Natural killer cell (primary cell): Measurements from ENCODE around the gene PPP1R3F. TPM values are rescaled to one million over a fixed set of nuclear protein-coding genes. Genes with fewer than 3 reads are reported as not detected.
"Not testable (repeated sequence)": the region's sequence is repeated elsewhere in the genome, so short reads cannot be mapped to it uniquely, and the experiment has no call there.

ENCODE experiments used
- ATAC-seq, 3 donors: fragments of 150-1000 bp in 2 of 3; fragments of 200-7000 bp in 1 of 3; cut with Tn5 transposase; 1 replicate in 1 of 3; 2 replicates in 2 of 3; pipeline ENCODE4 v1.10.0; 2021; ENCODE audit warnings: mild to moderate bottlenecking in 2 of 3, moderate library complexity in 2 of 3
- DNase-seq, 2 donors: peaks; one replicate each; pipeline versions ENCODE4 v3.0.0 to v3.0.0-alpha.2; 2013 to 2021; ENCODE audit warnings: mixed read lengths in 1 of 2
- H3K27ac ChIP-seq: one replicate; pipeline ENCODE4 v1.5.1; 2013; ENCODE audit warnings: mild to moderate bottlenecking, low read length
- H3K27me3 ChIP-seq: one replicate; pipeline ENCODE4 v1.6.1; 2013; ENCODE audit warnings: low read length; ENCODE audit not compliant: control insufficient read depth, insufficient read depth
- H3K36me3 ChIP-seq: one replicate; pipeline ENCODE4 v1.6.1; 2013; ENCODE audit warnings: low read length; ENCODE audit not compliant: control insufficient read depth, insufficient read depth
- H3K4me1 ChIP-seq: one replicate; pipeline ENCODE4 v1.6.1; 2013; ENCODE audit warnings: low read length; ENCODE audit not compliant: control insufficient read depth, insufficient read depth
- H3K4me3 ChIP-seq: one replicate; pipeline ENCODE4 v1.5.1; 2013; ENCODE audit warnings: low read length
- H3K9me3 ChIP-seq: one replicate; pipeline ENCODE4 v1.6.1; 2013; ENCODE audit warnings: low read length; ENCODE audit not compliant: control insufficient read depth, insufficient read depth
- H3K27ac Mint-ChIP-seq, 2 donors: one replicate each; pipeline ENCODE4 v1.8.0; 2022; ENCODE audit warnings: mild to moderate bottlenecking in 2 of 2, mixed read lengths in 2 of 2, moderate library complexity in 1 of 2
- H3K27me3 Mint-ChIP-seq, 2 donors: one replicate each; pipeline ENCODE4 v1.8.0; 2022; ENCODE audit warnings: low read depth in 2 of 2, mixed read lengths in 2 of 2
- H3K36me3 Mint-ChIP-seq: one replicate; pipeline ENCODE4 v1.8.0; 2022; ENCODE audit warnings: mixed read lengths
- H3K4me1 Mint-ChIP-seq, 2 donors: one replicate each; pipeline ENCODE4 v1.8.0; 2022; ENCODE audit warnings: mixed read lengths in 2 of 2
- H3K4me3 Mint-ChIP-seq: one replicate; pipeline ENCODE4 v1.8.0; 2022; ENCODE audit warnings: mild to moderate bottlenecking, moderate library complexity, mixed read lengths
- H3K9me3 Mint-ChIP-seq, 2 donors: one replicate each; pipeline ENCODE4 v1.8.0; 2022; ENCODE audit warnings: mixed read lengths in 2 of 2
- WGBS: methylation state at CpG from one replicate; pipeline ENCODE4 v1.1.7; 2013; ENCODE audit warnings: missing lambda C conversion rate; ENCODE audit not compliant: insufficient coverage; 5-methylcytosine and 5-hydroxymethylcytosine counted together
- intact Hi-C: fragments of 100-400 bp; cut with micrococcal nuclease; formaldehyde crosslinking; loops from one replicate; pipeline ENCODE4 v1.14.2; 2022
- total RNA-seq, 4 donors: library from RNA; stranded (reverse); fragments of 120-200 nt in 1 of 4; gene quantifications; one replicate each; pipeline versions ENCODE4 v1.2.3 to v1.2.4, GENCODE V29; 2013 to 2022
- TF ChIP-seq, protein P1 (sequence below): fragments of 200-600 bp; IDR thresholded peaks from one replicate; pipeline ENCODE4 v1.8.0; 2022; ENCODE audit warnings: antibody characterized with exemption

PPP1R3F gene
- total RNA-seq, 3 donors from 2014 or later (not counting 1 experiment from before 2014, with no cell fraction given): 2.9 to 4.3 (median 3.6) TPM

DNA sequence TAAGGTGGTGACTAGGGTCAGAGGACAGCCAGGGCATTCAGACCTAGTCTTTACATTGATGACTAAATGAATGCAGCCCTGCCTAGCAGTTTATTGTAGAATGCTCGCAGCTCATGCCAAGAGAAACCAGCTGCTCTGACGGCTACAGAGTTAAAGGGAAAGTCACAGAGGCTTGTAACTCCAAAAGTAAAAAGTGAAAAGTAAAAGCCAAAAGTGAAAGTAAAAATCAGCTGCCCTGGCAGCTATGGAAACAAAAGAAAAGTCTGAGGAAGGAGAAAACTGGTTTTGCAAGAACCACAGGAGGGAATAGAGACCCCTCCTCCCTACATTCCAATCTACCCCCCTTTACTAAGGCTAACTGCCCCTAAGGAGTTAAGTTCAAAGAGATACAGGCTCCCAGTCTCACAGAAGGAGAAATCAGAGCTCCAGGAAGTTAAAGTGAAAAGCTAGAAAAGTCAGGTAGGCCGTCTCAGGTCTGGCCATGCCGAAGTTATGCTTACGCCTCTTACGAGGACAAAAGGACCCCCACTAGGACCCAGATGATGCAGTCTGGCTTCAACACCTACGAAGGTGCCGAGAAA is 39.9 kb downstream of the PPP1R3F start:
- no peaks in the 10 kb centered on the region for H3K36me3 ChIP-seq
- no peaks in the 10 kb centered on the region for H3K36me3 Mint-ChIP-seq
- peak overlapping the region; percentile 29 for H3K4me3 ChIP-seq
- TF ChIP-seq, protein P1, sequence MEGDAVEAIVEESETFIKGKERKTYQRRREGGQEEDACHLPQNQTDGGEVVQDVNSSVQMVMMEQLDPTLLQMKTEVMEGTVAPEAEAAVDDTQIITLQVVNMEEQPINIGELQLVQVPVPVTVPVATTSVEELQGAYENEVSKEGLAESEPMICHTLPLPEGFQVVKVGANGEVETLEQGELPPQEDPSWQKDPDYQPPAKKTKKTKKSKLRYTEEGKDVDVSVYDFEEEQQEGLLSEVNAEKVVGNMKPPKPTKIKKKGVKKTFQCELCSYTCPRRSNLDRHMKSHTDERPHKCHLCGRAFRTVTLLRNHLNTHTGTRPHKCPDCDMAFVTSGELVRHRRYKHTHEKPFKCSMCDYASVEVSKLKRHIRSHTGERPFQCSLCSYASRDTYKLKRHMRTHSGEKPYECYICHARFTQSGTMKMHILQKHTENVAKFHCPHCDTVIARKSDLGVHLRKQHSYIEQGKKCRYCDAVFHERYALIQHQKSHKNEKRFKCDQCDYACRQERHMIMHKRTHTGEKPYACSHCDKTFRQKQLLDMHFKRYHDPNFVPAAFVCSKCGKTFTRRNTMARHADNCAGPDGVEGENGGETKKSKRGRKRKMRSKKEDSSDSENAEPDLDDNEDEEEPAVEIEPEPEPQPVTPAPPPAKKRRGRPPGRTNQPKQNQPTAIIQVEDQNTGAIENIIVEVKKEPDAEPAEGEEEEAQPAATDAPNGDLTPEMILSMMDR: no peak
- H3K27me3 ChIP-seq: no peaks in the 10 kb centered on the region
- 15% methylated on average over 6 of the region's 8 CpGs for WGBS
- peak overlapping the region; percentile 92 for H3K4me3 Mint-ChIP-seq
- ATAC-seq: peak; percentile 80 to 87 (median 82)
- peak overlapping the region; percentile 92 to 94 for H3K27ac Mint-ChIP-seq
- no peaks in the 10 kb centered on the region for H3K9me3 Mint-ChIP-seq
- DNase-seq: peak; percentile 25 to 55
- peaks cover 30% of the 10 kb centered on the region for H3K4me1 ChIP-seq
- peaks cover 0 to 27% of the 10 kb centered on the region in 2 donors for H3K27me3 Mint-ChIP-seq
- no peaks in the 10 kb centered on the region for H3K9me3 ChIP-seq
- H3K4me1 Mint-ChIP-seq: peaks cover 23 to 24% of the 10 kb centered on the region in 2 donors
- intact Hi-C loops: loop anchor here (1.0 kb wide), 1 partner anchor 40 kb away; the partner anchor contains the start of gene PPP1R3F
- peak overlapping the region; percentile 82 for H3K27ac ChIP-seq

DNA sequence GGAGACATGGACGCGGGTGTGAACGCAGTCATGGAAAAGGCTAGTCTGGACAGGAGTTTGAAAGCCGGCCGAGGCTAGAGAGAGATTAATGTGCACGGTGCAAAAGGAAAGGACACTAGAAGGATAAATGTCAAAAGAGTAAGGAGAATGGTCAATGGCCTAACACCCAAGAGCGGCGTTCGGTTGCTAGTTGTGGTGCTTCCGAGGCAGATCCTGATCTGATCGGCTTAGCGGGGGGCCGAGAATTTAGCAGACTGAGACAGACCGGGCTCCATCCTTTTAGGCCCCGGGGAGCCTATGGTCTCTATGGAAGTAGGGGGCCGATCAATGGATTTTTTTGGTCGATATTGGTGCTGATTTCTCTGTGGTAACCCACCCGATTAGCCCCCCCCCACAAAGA is 40.8 kb downstream of the PPP1R3F start:
- H3K4me3 Mint-ChIP-seq: peak overlapping the region; percentile 92
- TF ChIP-seq, protein P1: no peak
- H3K9me3 Mint-ChIP-seq: no peaks in the 10 kb centered on the region

DNA sequence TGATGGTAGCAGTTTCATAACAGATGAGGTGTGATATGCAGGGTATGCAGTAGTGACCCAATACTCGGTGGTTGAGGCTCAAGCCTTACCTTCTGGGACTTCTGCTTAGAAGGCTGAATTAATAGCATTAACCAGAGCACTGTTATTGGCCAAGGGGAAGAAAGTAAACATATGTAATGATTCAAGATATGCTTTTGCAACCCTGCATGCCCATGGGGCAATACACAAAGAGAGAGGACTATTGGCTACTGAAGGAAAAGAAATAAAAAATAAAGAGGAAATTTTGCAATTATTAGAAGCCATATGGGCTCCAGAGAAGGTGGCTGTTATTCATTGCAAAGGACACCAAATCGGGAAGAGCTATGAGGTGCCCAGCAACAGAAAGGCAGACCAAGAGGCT is 42.6 kb downstream of the PPP1R3F start:
- Histone ChIP-seq H3K27ac (no peak overlapping the region), H3K4me3 (no peak overlapping the region), H3K27me3 (no peaks in the 10 kb centered on the region), H3K4me1 (peaks cover 30% of the 10 kb centered on the region), H3K9me3 (no peaks in the 10 kb centered on the region), H3K36me3 (no peaks in the 10 kb centered on the region)
- peaks cover 0 to 17% of the 10 kb centered on the region in 2 donors for H3K27me3 Mint-ChIP-seq
- ATAC-seq: no peak
- no peak overlapping the region for H3K27ac Mint-ChIP-seq
- no peak for DNase-seq
- H3K9me3 Mint-ChIP-seq: no peaks in the 10 kb centered on the region
- peaks cover 23 to 24% of the 10 kb centered on the region in 2 donors for H3K4me1 Mint-ChIP-seq
- H3K36me3 Mint-ChIP-seq: no peaks in the 10 kb centered on the region
- intact Hi-C loops: no loop called here
- no peak overlapping the region for H3K4me3 Mint-ChIP-seq
- TF ChIP-seq, protein P1: no peak
- 80% methylated on average over 2 of the region's 2 CpGs for WGBS

More for the DNA sequence above, 40.8 kb downstream of the PPP1R3F start:
- Mint-ChIP-seq H3K27ac (peak overlapping the region in 1 of 2 donors; percentile 94), H3K27me3 (peaks cover 0 to 27% of the 10 kb centered on the region in 2 donors), H3K36me3 (no peaks in the 10 kb centered on the region), H3K4me1 (peaks cover 23 to 24% of the 10 kb centered on the region in 2 donors)
- H3K9me3 ChIP-seq: no peaks in the 10 kb centered on the region
- ATAC-seq: no peak
- over 99% methylated on average over 14 of the region's 18 CpGs for WGBS
- no peaks in the 10 kb centered on the region for H3K36me3 ChIP-seq
- no peak overlapping the region for H3K4me3 ChIP-seq
- no peak for DNase-seq
- no peaks in the 10 kb centered on the region for H3K27me3 ChIP-seq
- H3K27ac ChIP-seq: peak overlapping the region; percentile 82
- H3K4me1 ChIP-seq: peaks cover 30% of the 10 kb centered on the region
- intact Hi-C loops: no loop called here

DNA sequence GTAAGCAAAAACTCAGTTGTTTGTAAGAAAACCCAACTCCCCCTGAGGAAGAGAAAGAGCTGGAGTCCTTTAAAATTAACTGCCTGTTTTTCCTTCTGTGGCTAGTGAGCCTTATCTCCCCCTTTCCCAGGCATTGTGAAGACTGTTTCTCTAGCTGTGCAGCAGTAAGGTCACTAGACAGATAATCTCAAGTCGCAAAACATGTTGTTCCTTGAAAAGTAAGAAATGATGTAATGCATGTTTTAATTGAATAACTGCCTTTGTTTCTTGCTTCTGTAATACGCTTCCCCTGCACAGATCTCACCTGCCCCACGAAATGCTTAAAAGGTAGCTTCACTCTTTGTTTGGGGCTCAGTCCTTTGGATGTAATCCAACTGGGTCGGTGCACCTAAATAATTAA is 46.5 kb downstream of the PPP1R3F start:
- no peaks in the 10 kb centered on the region for H3K27me3 Mint-ChIP-seq
- H3K9me3 Mint-ChIP-seq: no peaks in the 10 kb centered on the region
- H3K4me1 ChIP-seq: peaks cover 1% of the 10 kb centered on the region
- 74% methylated on average over 3 of the region's 4 CpGs for WGBS
- no peaks in the 10 kb centered on the region for H3K9me3 ChIP-seq
- ATAC-seq: no peak
- H3K36me3 Mint-ChIP-seq: no peaks in the 10 kb centered on the region
- TF ChIP-seq, protein P1: no peak
- H3K27ac ChIP-seq: no peak overlapping the region
- intact Hi-C loops: no loop called here
- no peaks in the 10 kb centered on the region for H3K27me3 ChIP-seq
- DNase-seq: no peak
- no peaks in the 10 kb centered on the region for H3K4me1 Mint-ChIP-seq
- no peak overlapping the region for H3K4me3 ChIP-seq
- no peak overlapping the region for H3K4me3 Mint-ChIP-seq
- no peaks in the 10 kb centered on the region for H3K36me3 ChIP-seq
- no peak overlapping the region for H3K27ac Mint-ChIP-seq

DNA sequence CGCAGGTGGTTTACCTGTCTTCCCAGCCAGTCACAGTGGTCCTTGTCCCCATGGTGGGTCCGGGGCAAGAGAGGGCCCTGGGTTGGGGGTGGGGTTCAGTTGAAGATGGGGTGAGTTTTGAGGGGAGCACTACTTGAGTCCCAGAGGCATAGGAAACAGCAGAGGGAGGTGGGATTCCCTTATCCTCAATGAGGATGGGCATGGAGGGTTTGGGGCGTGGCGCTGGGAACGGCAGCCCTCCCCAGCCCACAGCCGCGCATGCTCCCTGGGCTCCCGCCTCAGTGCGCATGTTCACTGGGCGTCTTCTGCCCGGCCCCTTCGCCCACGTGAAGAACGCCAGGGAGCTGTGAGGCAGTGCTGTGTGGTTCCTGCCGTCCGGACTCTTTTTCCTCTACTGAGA is 52.1 kb downstream of the PPP1R3F start, which contains the start of gene GAGE12J:
Gene GAGE12J (plus strand): TSS at position 301 of the 400 bp plus-strand sequence. CDS start 1,157 bp downstream, outside the sequence.
- H3K27ac ChIP-seq, H3K36me3 Mint-ChIP-seq, H3K36me3 ChIP-seq, H3K9me3 Mint-ChIP-seq, DNase-seq, ATAC-seq, H3K27me3 Mint-ChIP-seq, H3K4me3 Mint-ChIP-seq, H3K4me1 Mint-ChIP-seq, H3K27ac Mint-ChIP-seq, H3K4me3 ChIP-seq, intact Hi-C loops, H3K9me3 ChIP-seq, H3K4me1 ChIP-seq, H3K27me3 ChIP-seq: not testable (repeated sequence)
- no CpG with 5 or more reads among the region's 16 CpGs for WGBS
